Right ventricle myocardium inferior (tissue), 1 donor: ENCODE data around the gene SDK1. TPM values are rescaled to one million over a fixed set of nuclear protein-coding genes. Genes with fewer than 3 reads are reported as not detected.
"Not testable (repeated sequence)": the region's sequence is repeated elsewhere in the genome, so short reads cannot be mapped to it uniquely, and the experiment has no call there.

Source experiments
- ATAC-seq: fragments of 200-7000 bp; cut with Tn5 transposase; one replicate; pipeline ENCODE4 v1.9.1; 2020; ENCODE audit warnings: mild to moderate bottlenecking, moderate library complexity
- DNase-seq: peaks from one replicate; pipeline ENCODE4 v3.0.0; 2021; ENCODE audit errors: missing footprints
- intact Hi-C: fragments of 100-400 bp; cut with DNase I; formaldehyde crosslinking; loops from one replicate; pipeline ENCODE4 v1.11.0; 2022
- total RNA-seq: library from RNA; stranded (reverse); fragmentation: NEBNext Ultra II Directional; extraction: Animal tissue kit (Norgen Biotek cat#: 25700); gene quantifications from one replicate; pipeline ENCODE4 v1.2.1, GENCODE V29; 2021
- donor health status: DM: no; HTN: yes; CAD: no; lungs with severe emphysema.

SDK1 gene
- total RNA-seq, 1 donor from 2014 or later, result 2.3 TPM

DNA sequence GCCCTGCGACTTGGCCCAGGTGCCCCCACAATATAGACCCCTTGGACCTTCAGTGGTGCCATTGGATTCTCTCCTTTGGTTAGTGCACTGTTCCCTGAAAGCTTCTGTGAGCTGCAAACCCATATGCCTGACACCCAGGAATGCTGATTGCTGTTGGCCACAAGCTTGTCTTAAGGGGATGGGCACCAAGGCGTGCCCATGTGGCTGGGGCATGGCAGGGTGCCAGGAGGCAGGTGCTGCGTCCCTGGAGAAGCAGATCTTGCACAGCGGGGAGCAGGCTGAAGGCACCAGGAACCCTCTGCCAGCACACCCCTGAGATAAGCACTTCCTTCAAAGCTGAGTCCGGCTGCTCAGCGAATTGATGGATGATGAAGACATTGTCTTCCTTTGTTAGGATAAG lies 411.8 kb downstream of the SDK1 start:
- no peak for DNase-seq
- intact Hi-C loops, result no loop called here
- no peak for ATAC-seq

DNA sequence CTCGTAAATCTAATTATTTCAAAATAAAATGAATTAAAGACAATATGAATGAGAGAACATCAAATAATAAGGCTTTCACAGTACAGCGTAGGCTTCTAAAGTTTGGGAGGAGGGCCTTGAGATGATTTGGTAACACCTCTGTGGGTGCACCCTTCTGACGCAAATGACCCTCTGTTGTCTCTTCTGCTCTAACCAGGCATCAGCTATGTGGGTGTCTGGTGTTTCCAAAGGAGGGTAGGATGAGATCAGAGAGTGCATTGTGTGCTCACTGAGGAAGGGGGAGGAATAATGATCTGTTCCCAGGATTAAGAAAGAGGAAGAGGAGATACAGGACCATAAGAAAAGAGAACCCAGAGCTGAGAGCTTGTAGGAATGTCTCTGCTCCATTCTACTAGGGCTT lies 420.4 kb downstream of the SDK1 start:
- ATAC-seq (no peak), DNase-seq (no peak)
- intact Hi-C loops, result no loop called here

DNA sequence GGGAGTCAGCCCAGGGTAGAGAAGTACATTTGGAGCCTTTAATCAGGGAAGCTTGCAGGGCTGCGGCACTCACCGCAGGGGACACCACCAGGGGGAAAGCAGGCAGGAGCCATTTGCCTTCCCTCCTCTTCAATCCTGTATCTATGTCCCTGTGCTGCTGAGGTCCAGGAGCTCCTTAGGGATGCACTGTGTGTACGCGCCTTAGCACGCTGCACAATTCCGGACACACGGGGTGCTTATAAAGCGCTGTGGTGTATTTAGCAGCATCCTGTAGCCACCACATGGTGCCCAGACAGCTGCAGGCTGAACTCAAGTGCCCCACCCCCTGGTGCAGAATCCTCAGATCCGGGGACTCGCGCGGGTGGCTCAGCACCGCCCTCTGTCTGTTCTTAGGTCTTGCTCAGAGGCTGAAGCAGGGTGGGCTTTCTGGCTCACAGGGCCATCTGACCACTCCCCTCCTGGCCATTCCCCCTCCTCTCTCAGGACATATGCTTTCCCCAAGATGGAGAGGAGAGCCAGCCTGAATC lies 421.4 kb downstream of the SDK1 start:
- ATAC-seq (peak; percentile 16), DNase-seq (no peak)
- intact Hi-C loops, result no loop called here

DNA sequence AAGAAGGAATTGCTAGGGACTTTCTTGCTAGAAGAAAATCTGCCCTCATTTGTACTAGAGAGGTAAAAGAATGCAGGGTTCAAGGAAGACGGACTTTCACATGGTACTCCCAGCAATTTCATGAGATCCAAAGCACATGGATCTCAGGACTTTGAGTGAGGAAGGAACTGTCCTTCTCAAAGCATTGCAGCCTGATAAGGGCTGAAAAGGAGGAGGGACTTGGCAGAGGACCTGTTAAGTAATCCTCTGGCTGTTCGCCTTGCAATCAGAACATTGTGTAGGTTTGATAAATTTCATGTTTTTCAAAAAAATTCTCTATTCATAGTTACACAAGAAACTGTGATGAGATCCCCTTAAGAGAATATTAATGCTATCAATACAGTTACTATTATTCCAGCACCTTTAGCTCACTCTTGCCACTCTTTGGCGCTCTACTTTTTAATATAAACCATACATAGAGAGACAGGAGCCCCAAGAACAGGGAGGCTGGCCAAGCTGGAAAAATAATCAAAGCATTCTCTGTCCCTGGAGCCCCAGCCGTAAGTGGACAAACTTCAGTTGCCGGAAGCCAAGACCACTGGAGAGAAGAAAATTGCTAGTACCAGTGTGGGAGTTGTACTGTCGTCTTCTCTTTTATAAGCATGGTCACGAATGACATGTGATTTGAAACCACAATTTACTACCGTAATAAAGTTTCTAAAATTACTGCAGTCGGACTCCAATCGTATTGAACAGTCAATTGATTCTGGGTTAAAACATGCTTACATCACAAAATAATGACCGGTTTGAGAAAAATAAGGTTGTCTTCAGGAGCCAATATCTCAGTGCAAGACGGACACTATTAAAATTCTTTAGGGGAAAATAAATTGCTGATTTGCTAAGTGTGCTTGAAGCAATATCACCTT lies 424.4 kb downstream of the SDK1 start:
- ATAC-seq, result peak; percentile 57
- no peak for DNase-seq
- intact Hi-C loops, result no loop called here

DNA sequence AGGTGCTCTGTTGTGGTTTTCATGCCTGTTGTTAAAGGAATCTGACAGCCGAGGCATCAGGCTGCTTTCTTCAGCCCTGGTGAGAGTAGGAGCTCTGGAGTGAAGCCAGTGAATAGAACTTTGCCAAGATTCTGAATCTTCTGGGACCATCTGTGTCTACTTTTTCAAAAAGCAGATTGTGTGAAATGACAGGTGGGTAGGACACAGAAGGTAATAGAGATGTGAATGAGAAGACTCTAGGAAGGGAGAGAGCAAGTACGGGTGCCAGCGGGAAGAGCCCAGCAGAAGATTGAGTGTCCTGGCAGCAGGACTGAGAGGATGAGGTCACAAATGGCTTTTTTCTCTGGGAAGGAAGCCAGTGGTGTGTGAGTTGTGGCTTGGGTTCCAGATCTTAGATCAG lies 429.2 kb downstream of the SDK1 start:
- DNase-seq, result no peak
- ATAC-seq, result peak; percentile 50
- intact Hi-C loops, result no loop called here

DNA sequence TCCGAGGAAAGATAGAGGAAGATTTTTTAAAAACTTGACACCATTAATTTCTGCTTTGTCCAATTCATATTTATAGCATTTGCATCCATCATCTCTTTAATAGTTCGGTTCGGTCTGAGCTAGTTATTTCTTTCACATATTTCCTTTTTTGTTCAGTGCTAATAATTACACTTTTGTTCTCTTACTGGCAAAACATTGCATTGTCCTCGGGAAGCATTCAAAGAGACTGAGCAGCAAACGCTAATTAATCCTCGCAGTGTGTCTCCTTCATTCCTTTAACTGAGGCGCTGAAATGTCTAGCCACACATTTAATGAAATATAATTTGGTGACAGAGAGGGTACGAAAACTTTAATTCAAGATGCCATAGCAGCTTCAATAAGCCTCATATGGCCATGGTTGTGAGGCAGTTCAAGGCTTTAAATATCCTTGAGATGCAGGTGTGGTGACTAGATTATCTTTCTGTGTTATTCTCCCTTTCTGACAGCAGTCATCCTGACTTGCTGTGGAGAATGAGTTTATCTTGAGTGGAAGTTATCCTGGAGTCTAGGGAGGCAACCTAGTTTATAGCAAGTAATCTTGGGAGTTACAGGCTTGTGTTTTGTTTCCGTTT lies 431.4 kb downstream of the SDK1 start:
- ATAC-seq (no peak), DNase-seq (no peak)
- intact Hi-C loops, result no loop called here

DNA sequence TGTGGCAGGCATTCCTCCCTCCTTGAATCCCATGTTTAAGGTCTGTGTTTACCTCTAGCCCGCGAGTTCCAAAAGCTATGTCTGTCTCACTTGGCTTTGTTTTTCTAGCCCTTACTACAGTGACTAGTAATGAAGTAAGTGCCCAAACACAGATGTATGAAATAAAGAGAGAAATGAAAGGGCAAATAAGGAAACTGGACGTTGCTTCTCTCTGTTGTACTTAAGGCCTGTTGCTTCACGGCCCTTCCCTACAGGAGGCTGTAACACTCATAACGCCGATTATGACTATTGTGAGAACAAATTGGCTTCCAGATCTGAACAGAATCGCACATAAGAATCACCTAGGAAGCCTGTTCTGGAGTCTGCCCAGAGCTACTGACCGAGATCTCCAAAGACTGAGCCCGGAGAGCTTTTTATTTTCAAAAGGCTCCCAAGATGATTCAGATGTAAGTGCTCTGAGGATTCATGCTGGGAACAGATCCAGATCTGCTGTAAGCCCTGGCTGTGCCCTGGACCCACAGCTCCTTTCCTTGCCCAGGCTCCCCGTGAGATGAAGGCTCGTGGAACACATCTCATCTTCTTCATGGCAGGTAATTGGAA lies 432.6 kb downstream of the SDK1 start:
- intact Hi-C loops, result no loop called here
- ATAC-seq (no peak), DNase-seq (no peak)

DNA sequence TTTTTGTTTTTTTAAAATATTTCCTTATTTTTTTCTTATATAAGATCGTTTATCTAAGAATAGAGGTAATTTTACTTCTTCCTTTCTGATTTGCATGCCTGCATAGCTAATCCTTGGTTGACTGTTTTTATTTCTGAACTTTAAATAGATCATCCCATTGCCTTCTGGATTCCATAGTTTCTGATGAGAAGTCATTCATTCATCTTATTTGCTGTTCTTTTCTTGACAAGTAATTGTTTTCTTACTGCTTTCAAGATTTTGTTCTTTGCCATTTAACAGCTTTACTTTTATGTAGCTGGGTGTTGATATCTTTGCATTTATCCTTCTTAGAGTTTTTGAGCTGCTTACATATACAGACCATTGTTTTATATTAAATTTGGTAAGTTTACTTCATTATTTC lies 437.9 kb downstream of the SDK1 start:
- intact Hi-C loops, result no loop called here
- DNase-seq (no peak), ATAC-seq (no peak)

DNA sequence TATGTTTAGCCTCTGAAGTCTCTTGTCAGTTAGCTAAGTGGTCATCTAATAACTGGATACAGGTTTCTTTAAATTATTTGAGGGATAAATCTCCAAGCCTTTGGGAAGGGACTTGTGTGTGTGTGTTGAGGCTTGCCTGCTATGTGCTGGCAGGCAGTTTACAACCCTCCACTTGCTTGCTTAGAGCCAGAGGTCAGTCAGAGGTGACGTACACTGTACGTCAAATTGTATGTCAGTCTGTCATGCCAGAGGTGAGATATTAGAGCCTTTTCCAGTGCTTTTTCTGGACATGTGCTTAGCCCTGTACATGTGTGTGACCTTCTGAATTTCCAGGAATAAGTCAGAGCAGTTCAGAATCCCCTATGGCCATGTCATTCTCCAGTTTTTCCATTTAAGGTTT lies 438.9 kb downstream of the SDK1 start:
- ATAC-seq (peak; percentile 52), DNase-seq (no peak)
- intact Hi-C loops, result no loop called here

DNA sequence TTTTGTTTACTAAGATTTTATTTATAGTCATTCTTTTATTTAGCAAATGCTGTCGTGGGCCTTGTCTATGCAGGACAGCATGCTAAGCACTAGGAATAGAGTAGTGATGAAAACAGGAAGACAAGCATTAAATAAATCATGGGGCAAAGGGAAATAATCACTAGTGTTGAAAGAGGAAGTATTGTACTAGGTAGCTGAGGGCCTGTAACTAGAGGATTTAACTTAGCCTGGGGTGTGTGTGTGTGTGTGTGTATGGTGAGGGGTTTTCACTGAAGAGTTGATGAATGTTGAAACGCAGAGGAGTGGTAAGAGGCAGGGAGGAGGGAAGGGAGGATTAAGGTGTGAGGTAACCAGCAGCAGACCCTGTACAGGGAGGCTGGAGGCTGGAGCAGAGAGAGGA lies 446.4 kb downstream of the SDK1 start:
- ATAC-seq, result no peak
- intact Hi-C loops, result no loop called here

DNA sequence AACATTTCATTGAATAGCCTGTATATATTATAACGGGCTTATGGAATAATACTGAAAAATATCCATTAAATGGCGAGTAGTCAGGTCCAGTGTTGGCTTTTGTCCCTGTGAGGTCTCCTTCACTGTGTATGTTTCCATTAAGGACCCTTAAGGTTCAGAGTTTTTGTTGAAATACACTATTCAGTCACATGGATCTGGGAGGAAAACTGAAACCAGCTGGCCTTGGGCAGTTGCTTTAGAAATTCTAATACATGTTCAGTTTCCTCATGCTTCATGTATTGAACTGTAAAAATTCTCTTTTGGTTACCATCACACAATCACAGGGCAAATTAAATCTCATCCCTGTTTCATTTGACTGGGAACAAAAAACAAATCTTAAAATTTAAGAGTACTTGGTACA lies 447.3 kb downstream of the SDK1 start:
- ATAC-seq, result no peak
- intact Hi-C loops, result no loop called here
- DNase-seq, result no peak

More for the DNA sequence above, 446.4 kb downstream of the SDK1 start:
- DNase-seq, result no peak

DNA sequence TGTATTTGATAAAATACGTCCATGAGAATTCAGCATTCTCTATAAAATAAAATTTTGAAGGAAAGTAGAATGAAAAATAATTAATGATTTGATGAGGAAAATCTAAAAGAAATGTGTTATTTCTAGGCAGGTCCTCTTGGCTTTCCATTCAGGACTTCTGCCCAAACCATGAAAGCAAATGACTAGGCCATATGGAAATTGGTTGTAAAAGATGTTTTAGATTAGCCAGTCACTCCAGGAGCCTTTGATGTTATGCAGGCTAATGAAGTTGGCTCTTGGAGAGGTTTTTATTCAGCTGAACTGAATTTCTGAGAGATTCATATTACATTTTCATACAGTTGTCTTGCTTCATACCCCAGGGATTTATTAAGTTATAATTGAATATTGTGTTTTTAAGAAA lies 452.8 kb downstream of the SDK1 start:
- intact Hi-C loops, result no loop called here
- DNase-seq (no peak), ATAC-seq (no peak)

DNA sequence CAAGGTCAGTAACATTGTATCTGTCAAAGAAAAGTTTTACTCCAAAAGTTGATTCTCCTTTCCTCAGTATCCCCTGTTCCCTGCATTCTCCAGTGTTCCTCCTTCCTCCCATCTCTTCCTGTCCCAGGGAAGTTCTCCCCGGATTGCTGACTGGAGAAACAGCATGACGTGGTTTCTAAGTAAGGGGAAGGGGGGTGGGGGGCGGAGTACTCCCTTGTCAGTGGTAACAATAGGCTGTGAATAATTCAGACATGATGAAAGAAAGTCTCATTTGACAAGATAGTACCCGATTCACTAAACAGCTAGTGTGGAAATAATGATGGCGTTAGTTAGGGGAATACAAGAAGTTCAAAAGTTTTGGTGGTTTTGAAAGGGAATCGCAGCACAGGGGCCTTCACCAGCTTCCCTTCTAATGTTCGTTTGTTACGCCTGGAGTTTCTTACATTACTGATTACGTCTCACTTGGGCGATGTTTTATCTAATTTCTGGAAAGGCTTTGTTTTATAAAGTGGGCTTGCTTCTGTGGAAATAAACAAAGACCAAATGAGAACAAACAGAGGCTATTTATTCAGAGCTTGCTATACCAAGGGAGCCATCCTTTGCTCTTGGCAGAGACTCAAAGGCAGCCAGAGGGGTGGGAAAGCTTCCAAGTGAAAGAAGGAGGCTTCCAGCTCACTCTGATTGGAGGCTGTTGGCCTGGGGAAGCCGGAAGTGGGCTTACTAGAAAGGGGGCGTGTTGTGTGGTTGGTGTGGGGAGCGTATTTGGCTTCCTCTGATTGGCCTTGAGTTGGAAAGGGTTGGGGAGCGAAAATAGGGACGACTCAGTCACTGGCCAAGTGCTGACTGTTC lies 453.7 kb downstream of the SDK1 start:
- intact Hi-C loops, result no loop called here
- no peak for DNase-seq
- ATAC-seq, result peak; percentile 44

DNA sequence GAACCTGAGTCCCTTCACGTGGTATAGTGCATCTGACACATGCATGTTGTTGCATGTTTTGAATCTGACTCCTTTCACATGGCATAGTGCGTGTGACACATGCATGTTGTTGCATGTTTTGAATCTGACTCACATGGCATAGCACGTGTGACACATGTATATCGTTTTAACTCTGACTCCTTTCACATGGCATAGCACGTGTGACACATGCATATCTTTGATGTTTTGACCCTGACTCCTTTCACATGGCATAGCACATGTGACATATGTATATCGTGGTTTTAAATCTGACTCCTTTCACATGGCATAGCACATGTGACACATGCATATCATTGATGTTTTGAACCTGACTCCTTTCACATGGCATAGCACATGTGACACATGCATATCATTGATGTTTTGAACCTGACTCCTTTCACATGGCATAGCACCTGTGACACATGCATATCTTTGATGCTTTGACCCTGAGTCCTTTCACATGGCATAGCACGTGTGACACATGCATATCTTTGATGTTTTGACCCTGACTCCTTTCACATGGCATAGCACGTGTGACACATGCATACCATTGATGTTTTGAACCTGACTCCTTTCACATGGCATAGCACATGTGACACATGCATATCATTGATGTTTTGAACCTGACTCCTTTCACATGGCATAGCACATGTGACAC lies 454.9 kb downstream of the SDK1 start:
- ATAC-seq, DNase-seq, intact Hi-C loops: not testable (repeated sequence)

DNA sequence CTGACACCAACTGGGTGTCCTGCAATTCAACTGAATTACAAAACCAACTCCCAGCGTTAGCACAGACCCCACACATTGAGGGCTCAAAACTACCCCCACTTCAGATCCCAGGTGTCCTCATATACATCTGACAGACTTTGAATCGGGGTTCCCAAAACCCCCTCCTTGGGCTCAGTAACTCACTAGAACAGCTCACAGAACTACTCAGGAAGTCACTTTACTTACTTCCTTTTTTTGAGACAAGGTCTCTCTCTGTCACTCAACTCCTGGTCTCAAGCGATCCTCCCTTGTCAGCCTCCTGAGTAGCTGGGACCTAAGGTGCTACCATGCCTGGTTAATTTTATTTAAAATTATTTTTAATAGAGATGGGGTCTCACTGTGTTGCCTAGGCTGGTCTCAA lies 456.0 kb downstream of the SDK1 start:
- intact Hi-C loops, result no loop called here
- DNase-seq, result no peak
- ATAC-seq, result no peak

DNA sequence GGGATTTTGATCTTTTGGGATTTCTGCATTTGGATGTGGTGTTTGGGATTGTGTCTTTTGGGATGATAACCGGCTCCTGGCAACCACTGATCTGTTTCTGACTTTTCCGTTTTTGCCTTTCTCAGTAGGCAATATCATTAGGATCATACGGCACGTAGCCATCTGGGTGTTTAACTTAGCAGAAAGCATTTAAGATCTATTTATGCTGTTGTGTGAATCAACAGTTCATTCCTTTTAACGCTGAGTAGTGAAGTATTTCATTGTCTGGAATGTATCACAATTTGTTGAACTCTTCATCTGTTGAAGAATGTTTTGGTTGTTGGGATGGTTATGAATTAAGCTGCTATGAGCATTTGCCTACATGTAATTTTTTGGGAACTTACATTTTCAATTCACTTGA lies 459.6 kb downstream of the SDK1 start:
- intact Hi-C loops, result no loop called here
- DNase-seq, result no peak
- ATAC-seq, result no peak

DNA sequence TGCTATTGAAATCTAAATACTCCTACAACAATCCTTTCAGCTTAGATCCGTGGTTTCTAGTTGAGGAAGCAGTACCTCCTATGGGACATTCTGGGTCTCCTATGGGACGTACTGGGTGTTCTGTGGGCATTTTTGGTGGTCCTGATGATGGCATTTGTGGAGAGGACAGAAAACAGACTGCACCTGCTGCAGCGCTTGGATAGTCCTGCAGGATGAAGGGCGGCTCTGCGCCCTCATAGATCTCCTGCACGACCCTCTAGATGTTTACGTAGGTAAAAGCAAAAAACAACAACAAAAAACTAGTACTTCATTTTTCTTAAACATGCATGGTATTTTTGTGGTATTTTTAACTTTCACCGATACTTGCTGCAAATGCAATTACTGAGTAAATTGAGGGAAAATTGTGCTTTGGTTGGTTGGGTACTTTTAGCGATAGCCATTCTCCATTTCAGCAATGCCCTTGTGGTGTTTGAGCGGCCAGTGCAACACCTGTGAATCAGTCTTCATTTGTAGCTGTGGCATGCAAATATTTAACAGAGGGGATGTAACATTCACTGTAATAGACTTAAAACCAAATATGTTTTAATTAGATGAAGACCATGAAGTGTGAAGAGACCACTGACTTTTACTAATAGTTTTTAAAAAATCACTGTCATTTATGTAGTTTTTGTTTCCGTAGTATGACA lies 461.2 kb downstream of the SDK1 start:
- no peak for ATAC-seq
- DNase-seq, result no peak
- intact Hi-C loops, result no loop called here
